Epithelial cell of proximal tubule (primary cell): ENCODE measurements around the gene MAPK1IP1L. TPM values are rescaled to one million over a fixed set of nuclear protein-coding genes. Genes with fewer than 3 reads are reported as not detected.
"Not testable (repeated sequence)": the region's sequence is repeated elsewhere in the genome, so short reads cannot be mapped to it uniquely, and the experiment has no call there.

Experiments used
- DNase-seq: peaks from one replicate; pipeline ENCODE4 v3.0.0-alpha.2; 2011; ENCODE audit warnings: low read depth
- H3K4me3 ChIP-seq: 2 replicates; pipeline ENCODE4 v1.5.1; 2011; ENCODE audit warnings: low read depth, mild to moderate bottlenecking, low read length
- CTCF ChIP-seq: conservative IDR thresholded peaks from 2 replicates; pipeline ENCODE4 v1.5.1; 2012; ENCODE audit warnings: low read depth, mild to moderate bottlenecking, low read length
- total RNA-seq: library from RNA; depleted of rRNA; stranded (reverse); fragments of >200 nt; gene quantifications from 2 replicates; pipeline ENCODE4 v1.2.3, GENCODE V29; 2015

The MAPK1IP1L gene
- total RNA-seq, 1 donor from 2014 or later = 70.9 TPM

- DNase-seq = no peak
- H3K4me3 ChIP-seq = peak within 1 kb of the TSS; percentile 78
- TF ChIP-seq CTCF = no peak
These were observed 24.5 kb upstream of the MAPK1IP1L start, which contains the start of the genes SOCS4 and WDHD1 for GRCh38 chr14:55026793-55027561. Gene SOCS4 (plus strand): TSS chr14:55027236. CDS start chr14:55043042, 15,806 bp downstream. Gene WDHD1 (minus strand): TSS chr14:55027099. CDS start chr14:55026787, 312 bp downstream.

- no peak for DNase-seq
- peak overlapping the region; percentile 78 for H3K4me3 ChIP-seq
- TF ChIP-seq CTCF = no peak
These were observed 23.4 kb upstream of the MAPK1IP1L start for GRCh38 chr14:55028066-55028465.

DNA sequence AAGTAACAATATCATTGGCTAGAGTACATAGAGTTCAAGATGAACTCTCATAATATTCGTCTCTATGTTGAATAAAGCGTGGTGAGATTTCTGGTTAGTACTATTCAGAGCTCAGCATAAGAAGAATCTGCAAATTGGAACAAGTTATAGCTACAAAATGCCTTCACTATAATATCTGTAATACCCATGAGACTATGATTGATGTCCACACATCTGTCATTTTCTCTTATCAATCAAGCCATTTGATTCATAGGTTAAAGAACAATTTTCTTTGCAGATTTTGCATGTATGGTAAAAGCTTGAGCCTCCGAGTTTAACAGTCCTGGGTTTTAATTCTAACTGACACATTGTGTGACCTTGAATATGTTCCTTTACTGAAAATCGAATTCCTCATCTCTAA, 23.0 kb upstream of the MAPK1IP1L start:
- no peak for TF ChIP-seq CTCF
- DNase-seq = no peak
- H3K4me3 ChIP-seq = peak overlapping the region; percentile 78

DNA sequence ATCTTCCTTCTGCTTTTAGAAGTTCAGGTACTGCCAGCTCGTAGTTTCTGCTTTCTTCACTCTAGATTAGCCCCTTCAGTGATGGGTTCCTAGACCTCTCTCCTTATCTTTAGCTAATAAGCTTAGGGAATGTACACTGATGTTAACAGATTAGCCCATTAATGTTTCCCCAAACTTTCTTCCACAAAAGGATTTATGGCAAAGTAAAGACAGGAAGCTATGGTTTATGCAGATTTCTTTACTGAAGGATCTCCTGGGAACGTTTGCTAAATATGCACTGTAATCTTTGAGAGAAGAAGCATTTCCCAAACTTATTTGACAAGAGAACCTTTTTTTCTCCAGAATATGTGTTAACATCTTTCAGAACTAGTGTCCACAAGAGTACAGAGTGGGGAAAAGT, 20.3 kb upstream of the MAPK1IP1L start:
- TF ChIP-seq CTCF = no peak
- no peak overlapping the region for H3K4me3 ChIP-seq
- DNase-seq = no peak

- not testable (repeated sequence) for H3K4me3 ChIP-seq, DNase-seq
These were observed 13.5 kb upstream of the MAPK1IP1L start for GRCh38 chr14:55037995-55038394.

DNA sequence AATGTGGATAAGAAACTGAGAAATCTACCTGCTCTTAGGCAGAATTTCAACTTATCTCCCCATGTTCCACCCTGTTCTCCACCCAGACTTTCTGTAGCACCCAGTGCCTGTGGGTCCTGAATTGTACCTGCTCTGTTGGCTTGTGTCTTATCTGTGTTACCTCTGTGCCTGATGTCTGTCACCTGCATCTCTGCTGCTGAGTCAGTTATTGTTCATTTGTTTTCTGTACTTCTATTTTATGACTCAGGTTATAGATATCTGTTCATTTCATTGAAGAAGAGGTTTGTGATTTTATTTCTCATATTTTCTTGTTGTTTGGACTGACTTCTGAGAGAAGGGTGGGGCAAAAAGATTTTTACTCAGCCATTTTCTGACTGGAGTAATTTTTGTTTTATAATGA, 12.7 kb upstream of the MAPK1IP1L start:
- DNase-seq = no peak
- no peak overlapping the region for H3K4me3 ChIP-seq
- TF ChIP-seq CTCF = no peak

DNA sequence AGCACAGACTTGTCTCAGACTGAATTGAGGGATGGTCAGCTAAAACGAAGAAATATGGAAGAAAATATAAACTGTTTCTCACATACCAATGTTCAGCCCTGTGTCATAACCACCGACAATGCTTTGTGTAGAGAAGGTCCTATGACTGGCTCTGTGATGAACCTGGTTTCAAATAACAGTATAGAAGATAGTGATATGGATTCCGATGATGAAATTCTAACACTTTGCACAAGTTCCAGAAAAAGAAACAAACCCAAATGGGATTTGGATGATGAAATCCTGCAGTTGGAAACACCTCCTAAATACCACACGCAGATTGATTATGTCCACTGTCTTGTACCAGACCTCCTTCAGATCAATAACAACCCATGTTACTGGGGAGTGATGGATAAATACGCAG, 7.9 kb upstream of the MAPK1IP1L start:
- DNase-seq = no peak
- TF ChIP-seq CTCF = no peak
- no peak overlapping the region for H3K4me3 ChIP-seq
